DMS53 (cell line): ENCODE measurements around the gene TSLP.

Experiments
- DNase-seq: peaks from one replicate; lab custom pipeline; 2025; lab: John Stamatoyannopoulos, UW

The TSLP gene

DNA sequence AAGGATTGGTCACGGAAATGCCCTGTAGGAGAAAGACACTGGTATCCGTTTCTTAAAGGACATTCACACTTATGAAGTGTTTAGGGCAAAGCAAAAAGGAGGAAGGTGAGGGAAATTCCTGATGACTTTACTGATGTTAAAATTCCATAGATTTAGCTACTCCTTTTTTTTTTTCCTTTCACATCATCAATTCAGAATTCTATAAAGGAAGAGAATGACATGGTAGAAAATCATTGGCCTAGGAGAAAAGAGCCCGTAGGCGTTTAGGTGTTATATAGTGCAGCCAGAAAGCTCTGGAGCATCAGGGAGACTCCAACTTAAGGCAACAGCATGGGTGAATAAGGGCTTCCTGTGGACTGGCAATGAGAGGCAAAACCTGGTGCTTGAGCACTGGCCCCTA, at the start of gene TSLP:
TSLP (plus strand) TSS at position 301 of the 400 bp plus-strand sequence. CDS start 178 bp downstream, outside the sequence.
- DNase-seq: peak; percentile 22

DNA sequence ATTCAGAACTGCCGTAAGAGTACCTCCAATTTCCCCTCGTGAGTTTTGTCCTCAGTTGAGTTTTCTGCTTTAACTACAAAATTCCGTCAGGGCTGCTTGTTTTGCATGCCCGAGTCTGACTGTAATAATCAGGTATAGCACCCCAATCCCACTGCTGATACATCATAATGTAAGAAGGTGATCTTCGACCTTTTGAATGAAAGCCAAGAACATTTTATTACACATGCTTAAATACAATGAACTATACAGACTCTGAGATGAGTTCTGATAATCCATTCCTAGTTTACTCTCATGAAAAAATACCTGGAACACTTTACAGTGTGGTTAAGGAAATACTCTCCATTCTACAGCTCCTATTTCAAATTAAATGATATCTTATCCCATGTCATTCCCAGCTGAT, 49.2 kb upstream of the TSLP start:
- no peak for DNase-seq

DNA sequence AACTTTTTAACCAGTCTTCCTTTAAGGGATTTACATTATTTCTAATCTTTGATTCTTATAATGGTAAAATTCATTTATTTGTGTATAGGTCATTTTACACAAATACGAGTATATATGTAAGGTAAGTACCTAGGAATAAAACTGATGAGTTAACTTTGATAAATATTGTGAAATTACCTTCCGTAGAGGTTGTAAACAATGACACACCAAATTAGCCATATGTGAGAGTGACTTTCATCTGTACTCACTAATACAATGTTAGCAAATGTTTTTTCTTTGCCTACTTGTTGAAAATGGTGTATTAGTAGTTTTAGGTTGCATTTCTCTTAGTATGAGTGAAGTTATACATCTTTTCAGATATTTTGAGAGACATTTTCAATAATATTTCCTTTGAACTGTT, 42.6 kb upstream of the TSLP start:
- DNase-seq: peak; percentile 11

DNA sequence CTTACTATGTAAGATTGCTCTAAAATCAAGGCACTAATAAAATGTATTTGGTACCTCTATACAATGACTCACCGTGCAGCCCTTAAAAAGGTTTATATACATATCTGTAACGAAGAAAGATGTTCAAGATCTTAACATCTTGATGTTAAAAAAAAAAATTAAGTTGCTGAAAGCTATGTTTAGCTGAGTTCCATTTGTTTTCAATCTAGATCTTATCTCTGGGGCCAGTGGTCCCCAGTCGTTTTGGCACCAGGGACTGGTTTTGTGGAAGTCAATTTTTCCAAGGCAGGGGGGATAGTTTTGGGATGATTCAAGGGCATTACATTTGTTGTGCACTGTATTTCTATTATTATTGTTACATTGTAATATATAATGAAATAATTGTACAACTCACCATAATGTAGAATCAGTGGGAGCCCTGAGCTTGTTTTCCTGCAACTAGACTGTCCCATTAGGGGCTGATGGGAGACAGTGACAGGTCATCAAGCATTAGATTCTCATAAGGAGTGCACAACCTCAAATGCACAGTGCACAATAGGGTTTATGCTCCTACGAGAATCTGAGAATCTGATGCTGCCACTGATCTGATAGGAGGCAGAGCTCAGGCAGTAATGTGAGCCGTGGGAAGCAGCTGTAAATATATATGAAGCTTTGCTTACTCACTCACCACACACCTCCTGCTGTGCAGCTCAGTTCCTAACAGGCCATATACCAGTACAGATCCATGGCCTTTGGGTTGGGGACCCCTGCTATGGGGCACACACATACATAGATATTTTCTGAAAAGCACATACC, 27.6 kb upstream of the TSLP start:
- DNase-seq: peak; percentile 20

DNA sequence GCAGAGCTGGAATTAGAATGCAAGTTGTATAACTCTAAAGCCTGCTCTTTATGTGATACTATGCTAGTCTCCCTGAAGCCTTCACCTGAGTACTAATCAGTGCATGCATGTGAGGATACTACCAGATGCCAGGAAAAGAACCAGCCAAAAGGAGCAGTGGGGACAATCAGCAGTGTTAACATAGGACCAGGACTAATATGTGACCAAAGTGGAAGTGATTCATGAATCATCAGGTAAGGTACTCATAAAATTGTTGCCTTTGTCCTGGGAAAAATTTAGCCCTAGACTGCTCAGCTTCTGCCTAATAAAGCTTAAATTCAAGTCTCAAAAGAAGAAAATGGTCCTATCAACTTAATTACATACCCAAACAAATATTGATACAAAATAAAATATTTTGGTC, 13.4 kb upstream of the TSLP start:
- no peak for DNase-seq

DNA sequence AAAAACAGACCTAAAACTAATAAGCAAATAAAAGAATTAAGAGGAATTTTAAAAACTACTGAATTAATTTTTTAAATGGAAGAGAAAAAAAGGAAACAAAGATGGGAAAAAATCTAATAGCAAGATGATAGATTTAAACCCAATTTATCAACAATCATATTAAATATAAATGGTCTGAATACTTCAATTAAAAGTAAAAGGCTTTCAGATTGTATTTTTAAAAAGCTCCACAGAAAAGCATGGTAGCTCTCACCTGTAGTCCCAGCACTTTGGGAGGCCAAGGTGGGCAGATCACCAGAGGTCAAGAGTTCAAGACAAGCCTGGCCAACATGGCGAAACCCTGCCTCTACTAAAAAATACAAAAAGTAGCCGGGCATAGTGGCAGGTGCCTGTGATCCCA, 11.3 kb upstream of the TSLP start:
- DNase-seq: no peak

DNA sequence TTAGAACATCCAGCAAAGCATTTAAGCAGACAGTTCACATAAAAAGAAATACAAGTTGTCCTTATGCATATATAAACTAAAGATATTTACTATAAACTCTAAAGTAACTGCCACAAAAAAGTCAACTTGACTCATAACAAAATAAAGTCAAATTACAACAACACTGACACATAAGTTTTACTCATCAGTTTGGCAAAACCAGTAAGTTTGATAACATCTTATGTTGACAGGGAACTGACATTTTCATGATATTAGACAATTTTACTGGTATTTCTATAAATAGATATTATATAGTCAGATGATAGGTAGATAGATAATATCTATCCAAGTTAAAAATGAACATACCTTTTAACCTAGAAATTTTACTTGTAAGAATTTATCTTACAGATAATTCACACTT, 9.9 kb upstream of the TSLP start:
- DNase-seq: no peak

DNA sequence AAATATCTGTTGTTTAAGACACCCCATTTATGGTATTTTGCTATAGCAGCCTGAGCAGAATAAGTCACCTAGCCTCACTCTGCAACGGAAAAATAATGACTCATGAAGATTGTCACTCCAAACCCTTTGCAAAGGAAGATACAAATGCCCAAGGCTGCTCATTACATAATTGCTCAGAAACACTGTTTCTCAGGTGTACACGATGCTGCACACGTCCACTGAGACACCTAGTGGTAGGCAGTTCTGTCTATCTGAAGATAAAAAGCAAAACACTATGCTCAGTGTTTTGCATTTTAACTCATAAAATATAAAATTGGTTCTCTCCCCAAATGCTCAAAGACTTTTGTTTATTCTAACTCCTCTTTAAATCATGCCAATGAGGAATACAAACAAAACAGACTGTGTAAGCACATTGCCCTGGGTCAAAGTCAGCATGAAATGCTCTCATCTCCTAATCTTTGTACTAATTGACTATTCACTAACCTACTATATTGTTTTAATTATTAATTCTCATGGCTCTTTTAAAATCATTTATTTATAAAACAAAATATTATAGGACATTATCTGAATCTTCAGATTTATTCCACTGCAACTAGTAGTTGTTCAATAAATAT, 7.7 kb upstream of the TSLP start:
- peak; percentile 77 for DNase-seq

DNA sequence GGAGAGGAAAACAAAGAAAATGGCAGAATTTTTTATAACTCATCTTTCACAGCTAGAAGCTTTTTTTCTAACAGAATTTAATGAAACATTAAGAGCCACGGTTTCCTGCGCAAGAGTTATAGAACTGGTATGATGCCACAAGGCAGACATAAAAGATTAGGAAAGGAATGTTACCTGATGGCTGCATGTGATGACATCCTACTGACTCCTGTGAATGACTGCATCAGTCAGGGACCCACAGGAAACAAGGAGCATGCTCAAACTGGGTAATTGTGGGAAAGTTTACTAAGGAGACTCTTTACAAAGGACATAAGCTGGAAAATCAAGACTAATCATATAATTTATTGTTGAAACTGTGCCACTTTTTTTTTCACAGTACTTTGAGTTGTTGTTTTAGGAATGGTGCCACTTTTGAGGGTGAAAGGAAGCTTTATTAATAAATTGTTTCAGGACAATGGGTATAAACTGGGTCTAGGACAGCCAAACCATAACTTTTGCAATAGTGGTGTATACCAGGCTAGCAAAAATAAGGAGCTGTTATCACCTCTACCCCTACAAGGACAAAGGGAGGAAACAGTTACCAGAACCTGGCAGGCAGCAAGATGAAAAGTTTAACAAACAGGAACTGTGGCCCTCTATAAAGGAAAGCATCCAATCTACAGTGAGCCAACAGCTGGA, 5.1 kb upstream of the TSLP start:
- DNase-seq: no peak

DNA sequence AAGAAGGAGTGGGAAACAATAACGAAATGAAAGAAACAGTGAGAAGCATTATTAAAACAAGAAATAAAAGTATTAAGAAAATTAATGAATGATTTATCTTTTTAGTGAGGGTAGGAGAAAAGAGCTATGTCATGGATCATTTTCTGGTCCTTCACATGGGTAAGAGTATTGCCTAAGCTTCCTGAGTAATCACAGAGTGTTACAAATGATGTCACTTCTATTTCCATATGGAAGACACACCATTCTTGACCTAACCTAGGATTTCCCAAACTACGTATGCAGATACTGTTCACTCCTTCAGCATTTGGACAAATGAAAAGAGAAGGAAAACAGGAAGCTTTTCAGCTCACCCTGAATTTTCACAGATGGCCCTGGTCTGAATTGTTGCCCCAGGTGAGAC, 3.3 kb upstream of the TSLP start:
- peak; percentile 4 for DNase-seq

DNA sequence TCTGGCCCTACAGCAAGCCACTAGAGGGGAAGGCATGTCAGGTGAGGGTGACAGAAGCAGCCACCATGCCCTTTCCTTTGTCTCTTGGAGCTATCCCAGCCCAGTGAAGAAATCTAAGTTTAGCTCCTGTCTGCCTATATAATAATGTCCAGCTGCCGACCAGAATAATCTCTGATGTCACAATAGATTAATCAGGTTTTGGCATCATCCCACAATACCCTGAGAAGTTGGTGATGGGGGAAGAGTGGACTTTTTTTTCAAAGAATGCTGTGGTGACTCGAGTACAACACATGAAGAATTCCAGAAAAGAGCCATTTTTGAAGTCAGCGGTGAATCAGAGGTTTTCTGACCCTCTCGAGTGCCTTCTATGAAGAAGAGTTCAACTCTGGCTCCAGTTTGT, 1.7 kb upstream of the TSLP start:
- no peak for DNase-seq

DNA sequence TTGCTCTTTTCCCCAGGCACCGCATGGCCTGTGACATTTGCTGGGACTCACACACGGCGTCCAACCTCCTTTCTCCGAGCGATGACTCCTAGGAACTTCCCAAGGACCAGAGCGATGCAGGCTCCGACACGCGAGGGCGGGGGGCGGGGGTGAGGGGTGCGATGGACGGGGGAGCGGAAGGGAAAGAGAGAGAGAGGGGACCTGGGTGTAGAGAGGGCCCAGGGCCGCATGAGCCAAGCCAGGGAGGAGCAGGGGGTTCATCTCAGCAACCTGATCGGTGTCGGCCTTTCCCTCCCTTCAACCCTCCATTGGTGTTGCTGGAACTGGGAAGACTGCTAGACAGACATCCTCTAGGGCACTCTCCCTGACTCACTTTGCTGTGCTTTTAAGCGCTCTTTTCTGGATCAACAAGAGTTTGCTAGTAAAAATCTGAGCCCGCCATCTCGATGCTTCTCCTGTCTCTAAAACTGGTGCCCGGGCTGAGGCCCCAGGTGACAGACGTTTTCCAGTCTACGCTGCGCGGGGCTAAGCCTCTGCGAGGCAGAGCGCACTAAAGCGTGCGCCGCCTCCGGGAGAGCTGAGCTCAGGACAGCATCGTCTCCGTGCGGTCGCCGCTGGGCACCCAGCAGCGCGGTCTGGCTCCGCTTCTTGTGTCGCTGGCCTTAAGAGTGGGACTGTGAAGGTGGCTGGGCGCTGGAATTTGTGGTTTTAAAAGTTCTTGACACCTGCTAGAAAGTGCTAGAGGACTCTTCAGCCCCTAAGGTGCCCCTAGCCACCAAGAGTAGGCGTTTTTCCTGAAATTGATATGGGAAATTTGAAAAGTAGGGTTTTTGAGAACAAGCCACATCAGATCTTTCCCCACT, 1.0 kb upstream of the TSLP start:
- peak; percentile 79 for DNase-seq

DNA sequence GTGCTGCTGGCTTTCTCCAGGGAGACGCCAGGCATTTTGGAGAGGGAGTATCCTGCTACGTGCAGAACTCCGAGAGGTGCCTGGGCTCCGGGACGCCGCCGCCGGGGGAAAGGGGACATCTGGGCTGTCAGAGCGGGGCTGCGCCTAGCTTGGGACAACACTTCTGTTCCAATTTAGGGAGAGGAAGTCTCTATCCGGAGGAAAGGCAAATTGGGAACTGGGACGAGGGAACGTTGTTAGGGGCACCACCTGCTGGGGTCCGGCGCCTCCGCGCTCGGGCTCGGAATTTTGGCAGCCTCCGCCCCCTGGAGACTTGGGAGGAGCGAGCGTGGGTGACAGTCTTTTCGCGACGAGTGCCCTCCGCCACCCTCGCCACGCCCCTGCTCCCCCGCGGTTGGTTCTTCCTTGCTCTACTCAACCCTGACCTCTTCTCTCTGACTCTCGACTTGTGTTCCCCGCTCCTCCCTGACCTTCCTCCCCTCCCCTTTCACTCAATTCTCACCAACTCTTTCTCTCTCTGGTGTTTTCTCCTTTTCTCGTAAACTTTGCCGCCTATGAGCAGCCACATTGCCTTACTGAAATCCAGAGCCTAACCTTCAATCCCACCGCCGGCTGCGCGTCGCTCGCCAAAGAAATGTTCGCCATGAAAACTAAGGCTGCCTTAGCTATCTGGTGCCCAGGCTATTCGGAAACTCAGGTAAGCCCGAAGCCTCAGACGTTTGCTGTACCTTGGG, 1.6 kb downstream of the TSLP start:
- peak; percentile 59 for DNase-seq

DNA sequence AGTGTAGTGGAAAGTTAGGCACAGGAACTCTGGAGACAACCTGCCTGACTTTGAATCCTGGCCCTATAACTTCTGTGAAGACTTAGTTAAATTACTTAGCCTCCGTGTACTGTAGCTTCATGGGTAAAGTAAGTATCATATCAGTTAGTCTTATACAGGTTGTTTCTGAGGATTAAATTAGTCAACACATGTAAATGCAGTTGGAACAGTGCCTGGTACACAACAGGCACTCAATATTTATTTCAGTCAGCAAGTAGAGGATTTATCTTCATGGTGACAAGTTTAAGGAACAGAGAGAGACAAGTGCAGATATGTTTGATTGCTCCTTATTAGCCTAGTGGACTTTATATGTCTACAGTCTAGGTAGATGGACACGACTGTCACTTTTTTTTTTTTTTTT, 2.7 kb downstream of the TSLP start:
- DNase-seq: no peak

DNA sequence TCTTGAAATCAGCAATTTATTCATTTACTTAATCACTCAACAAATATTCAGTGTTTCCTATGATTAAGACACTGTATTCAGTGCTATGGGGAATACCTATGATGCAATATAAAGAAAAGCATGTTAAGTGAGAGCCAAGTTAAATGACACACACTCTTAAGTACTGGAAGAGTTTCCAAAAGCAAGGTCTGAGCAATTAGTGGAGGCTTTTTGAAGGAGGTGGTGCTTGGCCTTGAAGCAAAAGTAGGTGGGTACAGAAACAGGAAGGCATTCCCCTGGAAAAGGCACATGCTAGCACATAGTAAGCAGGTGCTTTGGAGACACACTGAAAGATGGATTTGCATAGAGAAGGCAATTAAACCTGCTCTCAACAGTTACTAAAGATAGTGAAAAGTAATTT, 4.0 kb downstream of the TSLP start:
- peak; percentile 3 for DNase-seq

DNA sequence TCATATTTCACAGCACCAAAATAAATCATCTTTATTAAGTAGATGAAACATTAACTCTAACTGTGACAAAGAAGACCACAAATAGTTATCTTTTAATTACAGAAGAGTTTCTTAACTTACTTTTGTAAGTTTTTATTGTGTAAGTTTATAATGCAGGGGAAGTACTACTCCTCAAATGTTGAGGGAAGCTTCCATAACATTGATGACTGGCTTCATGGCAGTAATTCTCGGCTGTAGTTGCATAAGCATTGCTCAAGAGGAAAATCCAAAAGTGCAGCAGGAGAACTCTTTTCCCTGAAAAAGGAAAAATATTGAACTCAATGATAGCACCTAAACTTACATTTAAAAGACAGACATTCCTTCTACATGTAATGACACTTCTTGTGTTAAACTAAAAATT, 4.6 kb downstream of the TSLP start:
- DNase-seq: no peak

DNA sequence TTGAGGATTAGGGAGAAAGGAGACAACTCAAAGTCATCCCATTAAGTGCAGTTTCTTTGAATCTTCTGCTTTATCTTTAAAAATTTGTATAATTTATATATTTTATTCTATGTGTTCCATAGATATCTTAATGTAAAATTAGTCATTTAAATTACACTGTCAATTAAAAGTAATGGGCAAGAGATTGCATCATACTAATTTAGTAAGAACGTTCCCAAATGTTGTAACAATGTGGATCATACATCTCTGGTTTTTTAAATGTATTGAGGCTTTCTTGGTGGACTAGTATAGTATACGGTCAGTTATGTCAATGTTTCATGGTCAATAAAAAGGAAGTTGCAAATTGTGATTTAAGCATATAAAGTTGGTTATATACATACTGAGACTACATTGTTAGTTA, 6.2 kb downstream of the TSLP start:
- no peak for DNase-seq

DNA sequence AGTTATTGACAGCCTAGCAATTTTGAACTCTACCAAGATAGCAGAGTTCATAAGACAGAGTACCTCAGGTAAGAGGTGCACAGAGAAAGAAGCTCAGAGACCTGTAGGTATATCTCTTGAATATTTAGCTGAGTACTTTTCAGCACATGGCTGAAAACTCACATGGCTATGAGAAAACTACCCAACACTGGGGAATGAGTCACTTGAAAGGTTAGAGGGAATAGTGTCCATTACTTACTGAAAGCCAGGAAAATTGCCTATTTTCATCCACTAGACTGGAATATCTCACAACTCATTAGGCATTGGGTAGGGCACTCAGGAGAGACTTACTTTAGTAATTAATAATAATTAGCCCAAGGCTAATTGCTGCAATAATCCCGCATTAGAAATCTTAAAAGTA, 8.3 kb downstream of the TSLP start:
- DNase-seq: no peak

DNA sequence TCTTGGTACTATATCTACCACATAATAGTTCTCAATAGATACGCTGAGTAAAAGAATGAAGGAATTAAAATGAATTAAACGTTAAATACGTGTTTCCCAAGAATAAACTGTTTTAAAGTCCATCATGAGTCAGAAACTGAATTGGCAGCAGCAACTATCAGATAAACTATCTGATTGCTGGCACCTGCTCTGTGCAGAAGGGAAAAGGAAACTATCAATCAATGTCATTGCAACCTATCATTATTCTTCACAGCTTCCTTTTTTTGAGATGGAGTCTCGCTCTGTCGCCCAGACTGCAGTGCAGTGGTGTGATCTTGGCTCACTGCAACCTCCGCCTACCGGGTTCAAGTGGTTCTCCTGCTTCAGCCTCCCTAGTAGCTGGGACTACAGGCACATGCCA, 11.8 kb downstream of the TSLP start:
- DNase-seq: no peak

DNA sequence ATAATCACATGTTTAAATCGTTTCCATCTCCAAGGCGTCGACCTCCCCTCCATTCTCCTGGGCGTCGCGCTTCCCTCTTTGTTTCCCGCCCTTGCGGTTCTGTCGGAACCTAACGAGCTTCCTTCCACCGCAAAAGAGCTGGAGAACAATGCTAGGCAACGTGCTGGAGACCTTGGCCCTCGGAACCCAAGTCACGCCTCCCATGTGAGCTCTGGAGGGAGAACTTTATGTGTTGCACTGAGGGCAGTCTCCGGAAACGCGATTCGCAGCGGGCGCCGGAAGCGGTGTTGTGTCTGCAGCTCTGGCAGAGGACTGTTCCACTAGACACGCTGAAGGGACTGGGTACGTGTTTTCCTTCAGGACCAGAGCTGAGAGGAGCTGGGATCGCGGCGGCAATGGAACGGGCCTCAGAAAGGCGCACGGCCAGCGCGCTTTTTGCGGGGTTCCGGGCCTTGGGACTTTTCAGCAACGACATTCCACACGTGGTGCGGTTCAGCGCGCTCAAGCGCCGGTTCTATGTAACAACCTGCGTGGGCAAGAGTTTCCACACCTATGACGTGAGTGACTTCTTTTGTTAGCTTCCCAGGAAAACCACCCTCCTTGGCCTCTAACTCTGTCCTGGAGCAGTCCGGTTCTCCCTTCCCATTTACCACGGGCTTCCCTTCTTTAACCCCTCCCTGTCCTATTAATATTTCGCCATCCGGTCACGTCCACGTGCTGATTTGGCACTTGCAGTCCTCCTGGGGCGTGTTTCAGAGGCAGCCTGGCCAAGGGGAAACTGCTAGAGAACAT, 20.7 kb downstream of the TSLP start, which contains the start of gene WDR36:
WDR36 (plus strand) TSS at position 287 of the 792 bp plus-strand sequence; CDS start at position 396, 109 bp downstream.
- DNase-seq: peak; percentile 97

DNA sequence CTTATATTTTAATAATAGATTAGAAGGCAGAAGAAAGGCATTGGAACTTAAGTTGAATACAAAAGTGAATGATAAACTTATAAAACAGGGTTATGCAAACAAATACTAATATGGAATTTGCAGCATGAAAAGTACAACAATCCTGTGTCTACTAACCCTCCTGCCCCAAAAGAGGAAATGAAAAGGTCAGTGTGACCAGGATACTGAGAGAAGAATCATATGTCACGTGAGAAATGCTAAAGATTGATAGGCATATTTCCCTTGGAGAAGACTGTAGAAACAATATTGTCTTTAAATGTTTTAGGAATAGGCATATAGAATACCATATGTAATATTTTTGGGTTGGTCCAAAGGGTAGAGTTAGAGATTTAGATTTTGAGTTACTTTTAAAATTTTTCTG, 24.5 kb downstream of the TSLP start:
- no peak for DNase-seq
